Calu3 (cell line): ENCODE results near the gene DTX1. TPM values are rescaled to one million over a fixed set of nuclear protein-coding genes. Genes with fewer than 3 reads are reported as not detected.

Experiments used
- BruUV-seq: library from RNA; stranded (reverse); fragments of 400-500 nt; replicated peaks from 2 replicates; lab custom pipeline; 2021; lab: Mats Ljungman, UMichigan
- CTCF ChIA-PET: fragments of 300-600 bp; sonication (Branson Sonifier 250); formaldehyde crosslinking; loops from one replicate; lab custom pipeline; 2022; ENCODE audit warnings: antibody characterized with exemption; lab: Charles Lee
- DNase-seq: peaks from one replicate; pipeline ENCODE4 v3.0.0; 2022
- H3K27ac Mint-ChIP-seq: one replicate; pipeline ENCODE4 v1.8.0; 2022; ENCODE audit warnings: mixed read lengths; ENCODE audit not compliant: unreplicated experiment
- H3K27me3 Mint-ChIP-seq: one replicate; pipeline ENCODE4 v1.8.0; 2022; ENCODE audit warnings: mixed read lengths; ENCODE audit not compliant: unreplicated experiment
- H3K36me3 Mint-ChIP-seq: one replicate; pipeline ENCODE4 v1.8.0; 2022; ENCODE audit warnings: mild to moderate bottlenecking, moderate library complexity, mixed read lengths; ENCODE audit not compliant: insufficient read depth, unreplicated experiment
- H3K4me1 Mint-ChIP-seq: one replicate; pipeline ENCODE4 v1.8.0; 2022; ENCODE audit warnings: mild to moderate bottlenecking, low read depth, mixed read lengths; ENCODE audit not compliant: unreplicated experiment
- H3K4me3 Mint-ChIP-seq: one replicate; pipeline ENCODE4 v1.8.0; 2022; ENCODE audit warnings: mild to moderate bottlenecking, low read depth, moderate library complexity, mixed read lengths; ENCODE audit not compliant: unreplicated experiment
- H3K9me3 Mint-ChIP-seq: one replicate; pipeline ENCODE4 v1.8.0; 2022; ENCODE audit warnings: low read depth, mixed read lengths; ENCODE audit not compliant: unreplicated experiment
- intact Hi-C: fragments of 100-400 bp; cut with micrococcal nuclease; formaldehyde crosslinking; loops from one replicate; pipeline ENCODE4 v1.10.0; 2022; ENCODE audit not compliant: unreplicated experiment
- total RNA-seq: library from RNA; stranded (reverse); gene quantifications from 2 replicates; pipeline ENCODE4 v1.2.3, GENCODE V29; 2022
- TF ChIP-seq, protein P1 (sequence below): fragments of 200-600 bp; IDR thresholded peaks from one replicate; pipeline ENCODE4 v1.8.0; 2022; ENCODE audit warnings: antibody characterized with exemption; ENCODE audit not compliant: unreplicated experiment

DTX1 gene
- total RNA-seq, 1 experiment from 2014 or later, result not detected

DNA sequence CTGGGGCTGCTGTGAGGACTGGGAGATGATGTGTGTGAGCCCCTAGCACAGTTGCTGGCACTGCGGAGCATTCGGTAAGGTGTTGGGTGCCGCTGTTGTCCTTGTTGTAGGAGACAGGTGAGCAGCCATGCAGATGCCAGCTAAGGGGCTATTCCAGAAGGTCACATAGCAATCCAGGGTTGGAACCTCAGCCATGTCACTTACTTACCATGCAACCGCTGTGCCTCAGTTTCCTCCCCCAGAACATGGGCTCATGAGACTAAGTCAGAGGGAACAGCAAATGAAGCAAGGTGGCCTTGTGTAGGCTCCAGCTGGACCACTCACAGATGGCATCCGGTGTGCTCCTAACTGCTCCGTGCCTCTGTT is 13.2 kb downstream of the DTX1 start:
- peaks cover 2% of the 10 kb centered on the region for H3K36me3 Mint-ChIP-seq
- peaks cover 10% of the 10 kb centered on the region for H3K4me1 Mint-ChIP-seq
- BruUV-seq, result no TSS peak
- H3K27me3 Mint-ChIP-seq, result peaks cover 32% of the 10 kb centered on the region
- intact Hi-C loops, result no loop called here
- DNase-seq, result no peak
- CTCF ChIA-PET, result interaction anchor here (0.6 kb wide), 1 partner anchor 76 kb away, joined by 5 read pairs; no protein-coding TSS in a partner anchor
- H3K4me3 Mint-ChIP-seq, result no peak overlapping the region
- no peak overlapping the region for H3K27ac Mint-ChIP-seq
- TF ChIP-seq, protein P1, sequence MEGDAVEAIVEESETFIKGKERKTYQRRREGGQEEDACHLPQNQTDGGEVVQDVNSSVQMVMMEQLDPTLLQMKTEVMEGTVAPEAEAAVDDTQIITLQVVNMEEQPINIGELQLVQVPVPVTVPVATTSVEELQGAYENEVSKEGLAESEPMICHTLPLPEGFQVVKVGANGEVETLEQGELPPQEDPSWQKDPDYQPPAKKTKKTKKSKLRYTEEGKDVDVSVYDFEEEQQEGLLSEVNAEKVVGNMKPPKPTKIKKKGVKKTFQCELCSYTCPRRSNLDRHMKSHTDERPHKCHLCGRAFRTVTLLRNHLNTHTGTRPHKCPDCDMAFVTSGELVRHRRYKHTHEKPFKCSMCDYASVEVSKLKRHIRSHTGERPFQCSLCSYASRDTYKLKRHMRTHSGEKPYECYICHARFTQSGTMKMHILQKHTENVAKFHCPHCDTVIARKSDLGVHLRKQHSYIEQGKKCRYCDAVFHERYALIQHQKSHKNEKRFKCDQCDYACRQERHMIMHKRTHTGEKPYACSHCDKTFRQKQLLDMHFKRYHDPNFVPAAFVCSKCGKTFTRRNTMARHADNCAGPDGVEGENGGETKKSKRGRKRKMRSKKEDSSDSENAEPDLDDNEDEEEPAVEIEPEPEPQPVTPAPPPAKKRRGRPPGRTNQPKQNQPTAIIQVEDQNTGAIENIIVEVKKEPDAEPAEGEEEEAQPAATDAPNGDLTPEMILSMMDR, result no peak
- H3K9me3 Mint-ChIP-seq, result no peaks in the 10 kb centered on the region

DNA sequence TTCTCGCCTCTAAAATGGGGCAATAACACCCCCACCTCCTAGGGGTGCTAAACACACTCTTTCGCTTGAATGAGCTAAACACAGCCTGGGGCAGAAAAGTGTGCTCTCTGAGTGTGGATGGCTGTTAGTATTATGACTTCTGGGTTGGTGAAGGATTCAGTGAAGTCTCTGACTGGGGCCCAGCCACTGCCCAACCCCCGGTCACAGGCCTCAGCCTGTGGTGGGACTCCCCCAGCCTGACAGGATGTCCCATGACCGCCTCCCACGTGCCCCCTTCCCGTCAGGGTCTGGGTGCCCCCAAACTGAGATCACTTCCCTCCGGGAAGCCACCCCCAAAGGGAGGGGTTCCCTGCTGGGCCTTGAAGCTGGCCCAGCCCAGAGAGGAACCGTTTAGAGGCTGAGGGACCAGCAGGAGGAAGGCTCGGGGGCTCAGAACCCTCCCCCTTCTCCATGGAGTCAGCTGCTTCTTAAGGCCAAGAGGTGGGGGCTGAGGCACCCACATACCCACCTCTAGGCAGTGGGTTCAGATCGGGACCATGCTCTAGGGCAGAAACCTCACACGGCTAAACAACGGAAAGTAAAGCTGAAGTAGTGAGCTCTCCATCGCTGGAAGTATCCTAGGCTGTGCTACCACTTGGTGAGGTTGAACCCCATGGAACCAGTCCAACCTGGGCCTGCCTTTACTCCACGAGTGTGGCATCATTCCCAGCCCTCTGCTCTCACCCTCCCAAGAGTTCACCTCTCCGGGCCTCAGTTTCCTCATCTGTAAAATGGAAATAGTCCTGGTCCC is 13.8 kb downstream of the DTX1 start:
- intact Hi-C loops, result no loop called here
- DNase-seq, result no peak
- peaks cover 38% of the 10 kb centered on the region for H3K27me3 Mint-ChIP-seq
- no TSS peak for BruUV-seq
- TF ChIP-seq, protein P1, result no peak
- CTCF ChIA-PET, result interaction anchor here (0.6 kb wide), 1 partner anchor 75 kb away, joined by 5 read pairs; no protein-coding TSS in a partner anchor
- H3K27ac Mint-ChIP-seq, result no peak overlapping the region
- H3K4me3 Mint-ChIP-seq, result no peak overlapping the region
- H3K4me1 Mint-ChIP-seq, result peaks cover 10% of the 10 kb centered on the region
- H3K36me3 Mint-ChIP-seq, result no peaks in the 10 kb centered on the region
- H3K9me3 Mint-ChIP-seq, result no peaks in the 10 kb centered on the region

DNA sequence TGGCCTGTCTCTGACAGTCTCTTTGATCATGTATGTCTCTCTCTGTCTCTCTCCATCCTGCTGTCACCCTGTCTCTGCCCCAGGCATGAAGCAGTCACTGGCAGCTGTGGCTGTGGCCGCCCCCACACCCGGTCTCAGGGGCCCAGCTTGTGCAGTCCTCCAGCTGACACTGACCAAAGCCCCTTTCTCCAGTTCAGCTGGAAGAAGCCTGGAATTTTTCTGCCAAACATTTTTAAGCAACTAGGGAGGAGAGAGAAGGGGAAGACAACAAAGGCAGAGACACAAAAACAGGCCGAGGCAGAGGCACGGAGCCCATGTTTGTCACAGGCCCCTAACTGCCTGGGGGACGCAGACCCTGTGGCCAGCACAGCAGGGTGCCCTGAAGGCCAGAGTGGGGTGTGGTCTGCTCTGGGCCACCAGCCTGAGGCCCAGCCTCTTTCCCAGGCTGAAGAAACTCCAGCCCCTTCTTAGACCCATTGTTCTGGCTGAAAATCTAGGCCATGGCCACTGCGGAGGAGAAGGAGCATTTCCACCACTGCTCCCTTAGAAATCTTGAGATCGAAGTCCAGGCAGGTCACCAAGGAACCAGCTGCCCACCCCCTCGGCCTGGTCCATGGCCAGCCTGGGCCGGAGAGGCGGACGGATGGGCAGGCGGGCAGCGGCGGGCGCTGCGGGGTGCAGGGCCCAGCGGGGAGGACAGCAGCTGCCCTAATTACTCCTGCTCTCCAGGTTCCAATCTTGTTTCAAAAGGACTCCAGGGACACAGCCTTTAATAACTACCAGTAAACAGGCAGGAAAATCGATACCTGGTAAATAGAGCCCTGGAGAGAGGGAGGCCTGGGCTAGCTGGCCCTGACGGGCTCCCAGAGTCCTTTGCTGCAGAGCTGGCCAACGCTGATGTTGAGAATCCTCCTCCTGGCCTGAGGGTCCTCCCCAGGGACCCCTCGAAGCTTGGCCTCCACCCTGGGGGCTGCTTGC is 14.9 kb downstream of the DTX1 start:
- no peak for DNase-seq
- TF ChIP-seq, protein P1, result no peak
- Mint-ChIP-seq H3K27me3 (peaks cover 49% of the 10 kb centered on the region), H3K4me1 (peaks cover 10% of the 10 kb centered on the region), H3K9me3 (no peaks in the 10 kb centered on the region), H3K27ac (no peak overlapping the region), H3K36me3 (no peaks in the 10 kb centered on the region), H3K4me3 (no peak overlapping the region)
- intact Hi-C loops, result no loop called here
- CTCF ChIA-PET, result interaction anchor here (0.6 to 0.8 kb wide), 3 partner anchors 15 to 452 kb away, joined by 3 to 6 read pairs (median 3); partner anchors contain the start of genes DTX1 and RASAL1
- BruUV-seq, result no TSS peak

DNA sequence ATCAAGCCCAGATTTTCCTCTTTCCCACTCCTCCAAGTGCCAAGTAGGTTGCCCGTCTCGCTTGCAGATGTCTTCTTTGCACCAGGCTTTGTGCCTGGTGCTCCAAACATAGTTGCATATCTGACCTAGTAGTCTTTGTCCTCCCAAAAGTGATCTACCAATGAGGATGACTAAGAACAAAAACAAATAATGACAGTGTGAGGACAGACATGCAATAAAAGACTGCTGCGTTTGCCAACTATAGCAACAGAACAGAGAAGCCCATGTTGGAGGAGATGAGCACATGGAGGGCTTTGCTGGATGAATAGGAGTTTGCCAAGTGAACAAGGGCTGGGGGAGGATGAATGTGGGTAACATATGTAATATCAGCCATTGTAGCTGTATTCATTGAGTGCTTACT is 15.6 kb downstream of the DTX1 start:
- Mint-ChIP-seq H3K4me1 (peaks cover 10% of the 10 kb centered on the region), H3K9me3 (no peaks in the 10 kb centered on the region), H3K27ac (no peak overlapping the region), H3K27me3 (peaks cover 51% of the 10 kb centered on the region), H3K4me3 (no peak overlapping the region), H3K36me3 (no peaks in the 10 kb centered on the region)
- DNase-seq, result no peak
- TF ChIP-seq, protein P1, result no peak
- BruUV-seq, result no TSS peak
- CTCF ChIA-PET, result interaction anchor here (0.6 to 0.8 kb wide), 3 partner anchors 16 to 451 kb away, joined by 3 to 6 read pairs (median 3); partner anchors contain the start of genes DTX1 and RASAL1
- intact Hi-C loops, result no loop called here
